ENCODE data around the gene C14orf93. TPM values are rescaled to one million over a fixed set of nuclear protein-coding genes. Genes with fewer than 3 reads are reported as not detected.

Gene C14orf93
- total RNA-seq: 14.0 to 15.1 TPM (median 14.9 TPM) in 3 replicates

DNA sequence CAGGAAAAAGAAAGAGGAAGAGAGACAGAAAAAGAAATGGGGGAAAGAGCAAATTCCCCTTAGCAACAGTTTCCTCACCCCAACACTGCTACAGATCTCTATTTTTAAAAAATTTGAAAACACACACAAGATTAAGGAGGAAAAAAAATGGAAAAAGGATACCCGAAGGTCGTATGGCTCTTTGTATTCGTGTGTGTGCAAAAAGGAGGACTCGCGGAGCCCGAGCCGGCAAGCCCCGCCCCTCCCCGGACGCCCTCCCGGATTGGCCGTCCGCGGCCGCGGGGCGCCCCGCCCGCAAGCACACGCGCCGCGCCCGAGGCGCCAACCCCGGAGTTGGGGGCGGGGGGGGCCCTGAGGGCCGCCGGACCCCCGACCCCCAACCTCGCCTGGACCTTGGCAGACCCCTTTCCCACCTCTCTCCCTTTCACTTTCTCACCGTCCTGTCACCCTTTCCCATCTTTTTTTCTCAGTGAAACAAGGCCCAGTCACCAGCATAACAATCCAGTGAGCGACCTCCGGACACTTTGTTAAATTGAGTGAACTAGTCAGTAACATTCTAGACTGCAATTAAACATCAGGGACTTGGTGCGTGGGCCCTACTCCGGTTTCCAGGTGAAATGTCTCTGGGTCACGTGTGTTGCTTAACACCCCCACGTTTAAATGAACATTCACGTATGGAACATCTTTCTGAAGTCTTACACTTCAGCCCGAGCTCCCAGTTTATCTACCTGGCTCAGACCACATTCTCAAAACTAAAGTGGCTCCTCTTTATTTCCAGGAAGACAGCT, at the start of gene C14orf93:
Gene C14orf93, minus strand, starts transcription at position 205 of the 788 bp plus-strand sequence. CDS start 11,120 bp downstream, outside the sequence.
- no peaks in the 10 kb centered on the region for H3K27me3 Mint-ChIP-seq (ENCODE audit: low read depth)
- H3K27ac Mint-ChIP-seq: peak within 1 kb of the TSS; percentile 94
- H3K4me1 Mint-ChIP-seq: peaks cover 40% of the 10 kb centered on the region
- no peaks in the 10 kb centered on the region for H3K9me3 Mint-ChIP-seq
- peak; percentile 51 to 71 for DNase-seq (ENCODE audit: low spot score in 2 of 2, unreplicated experiment in 2 of 2)
- TF ChIP-seq, protein P1, sequence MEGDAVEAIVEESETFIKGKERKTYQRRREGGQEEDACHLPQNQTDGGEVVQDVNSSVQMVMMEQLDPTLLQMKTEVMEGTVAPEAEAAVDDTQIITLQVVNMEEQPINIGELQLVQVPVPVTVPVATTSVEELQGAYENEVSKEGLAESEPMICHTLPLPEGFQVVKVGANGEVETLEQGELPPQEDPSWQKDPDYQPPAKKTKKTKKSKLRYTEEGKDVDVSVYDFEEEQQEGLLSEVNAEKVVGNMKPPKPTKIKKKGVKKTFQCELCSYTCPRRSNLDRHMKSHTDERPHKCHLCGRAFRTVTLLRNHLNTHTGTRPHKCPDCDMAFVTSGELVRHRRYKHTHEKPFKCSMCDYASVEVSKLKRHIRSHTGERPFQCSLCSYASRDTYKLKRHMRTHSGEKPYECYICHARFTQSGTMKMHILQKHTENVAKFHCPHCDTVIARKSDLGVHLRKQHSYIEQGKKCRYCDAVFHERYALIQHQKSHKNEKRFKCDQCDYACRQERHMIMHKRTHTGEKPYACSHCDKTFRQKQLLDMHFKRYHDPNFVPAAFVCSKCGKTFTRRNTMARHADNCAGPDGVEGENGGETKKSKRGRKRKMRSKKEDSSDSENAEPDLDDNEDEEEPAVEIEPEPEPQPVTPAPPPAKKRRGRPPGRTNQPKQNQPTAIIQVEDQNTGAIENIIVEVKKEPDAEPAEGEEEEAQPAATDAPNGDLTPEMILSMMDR (IDR thresholded peaks at IDR 0.05; ENCODE audit: unreplicated experiment): no peak
- no peaks in the 10 kb centered on the region for H3K36me3 Mint-ChIP-seq
- H3K4me3 Mint-ChIP-seq: peak within 1 kb of the TSS; percentile 81

- DNase-seq (ENCODE audit: low spot score in 2 of 2, unreplicated experiment in 2 of 2): no peak
- peaks cover 39% of the 10 kb centered on the region for H3K4me1 Mint-ChIP-seq
- H3K27me3 Mint-ChIP-seq (ENCODE audit: low read depth): no peaks in the 10 kb centered on the region
- H3K36me3 Mint-ChIP-seq: peaks cover 20% of the 10 kb centered on the region
- peak overlapping the region; percentile 58 for H3K27ac Mint-ChIP-seq
- TF ChIP-seq, protein P1 (IDR thresholded peaks at IDR 0.05; ENCODE audit: unreplicated experiment): no peak
- no peak overlapping the region for H3K4me3 Mint-ChIP-seq
- no peaks in the 10 kb centered on the region for H3K9me3 Mint-ChIP-seq
Observed at GRCh38 chr14:23058654-23059504, 48.9 kb upstream of the C14orf93 start.

DNA sequence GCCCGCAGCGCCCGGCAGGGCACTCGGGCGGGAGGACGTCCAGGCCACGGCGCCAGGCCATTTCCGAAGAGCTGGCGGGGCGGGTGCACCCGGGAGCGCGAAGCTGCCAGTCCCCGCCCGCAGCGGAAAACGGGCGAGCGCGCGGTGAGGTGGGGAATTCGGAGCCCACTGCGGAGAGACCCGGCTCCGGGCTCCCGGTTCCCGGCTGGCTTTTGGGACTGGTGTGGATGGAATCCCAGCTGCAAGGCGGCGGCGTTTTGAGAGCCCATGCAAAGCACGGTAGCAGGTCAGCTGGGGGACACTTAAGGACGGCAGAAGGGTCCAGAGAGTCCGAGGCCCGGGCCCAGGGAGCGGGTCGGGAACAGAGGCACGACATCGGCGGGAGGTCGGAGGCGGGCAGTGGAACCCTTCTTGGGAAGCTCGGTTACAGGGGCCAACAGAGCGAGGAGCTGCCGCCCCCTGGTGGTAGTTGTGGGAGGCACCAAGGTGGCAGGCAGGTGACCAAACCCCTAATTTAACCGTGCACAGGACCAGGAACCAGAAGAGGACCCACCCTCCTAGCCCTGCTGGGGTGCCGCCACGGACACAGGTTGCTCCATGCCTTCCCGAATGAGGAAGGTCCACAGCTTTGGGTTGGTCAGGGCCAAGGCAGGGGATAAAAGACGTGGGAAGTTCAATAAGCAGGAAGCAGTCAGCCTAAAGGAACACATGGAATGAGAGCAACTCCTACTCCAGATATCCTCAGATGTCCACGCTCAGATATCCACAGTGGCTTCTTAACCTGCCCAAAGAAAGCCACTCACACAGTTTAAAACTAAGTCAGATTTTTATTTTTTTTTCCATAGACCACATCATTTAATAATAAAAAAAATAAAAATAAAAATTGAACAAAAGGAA, 48.1 kb upstream of the C14orf93 start:
- Mint-ChIP-seq H3K27ac (peak overlapping the region; percentile 95), H3K36me3 (peaks cover 13% of the 10 kb centered on the region), H3K4me1 (peaks cover 30% of the 10 kb centered on the region), H3K27me3 (ENCODE audit: low read depth) (no peaks in the 10 kb centered on the region), H3K9me3 (no peaks in the 10 kb centered on the region), H3K4me3 (peak overlapping the region; percentile 84)
- TF ChIP-seq, protein P1 (IDR thresholded peaks at IDR 0.05; ENCODE audit: unreplicated experiment): peak; percentile 99
- DNase-seq (ENCODE audit: low spot score in 2 of 2, unreplicated experiment in 2 of 2): peak; percentile 78 to 96

DNA sequence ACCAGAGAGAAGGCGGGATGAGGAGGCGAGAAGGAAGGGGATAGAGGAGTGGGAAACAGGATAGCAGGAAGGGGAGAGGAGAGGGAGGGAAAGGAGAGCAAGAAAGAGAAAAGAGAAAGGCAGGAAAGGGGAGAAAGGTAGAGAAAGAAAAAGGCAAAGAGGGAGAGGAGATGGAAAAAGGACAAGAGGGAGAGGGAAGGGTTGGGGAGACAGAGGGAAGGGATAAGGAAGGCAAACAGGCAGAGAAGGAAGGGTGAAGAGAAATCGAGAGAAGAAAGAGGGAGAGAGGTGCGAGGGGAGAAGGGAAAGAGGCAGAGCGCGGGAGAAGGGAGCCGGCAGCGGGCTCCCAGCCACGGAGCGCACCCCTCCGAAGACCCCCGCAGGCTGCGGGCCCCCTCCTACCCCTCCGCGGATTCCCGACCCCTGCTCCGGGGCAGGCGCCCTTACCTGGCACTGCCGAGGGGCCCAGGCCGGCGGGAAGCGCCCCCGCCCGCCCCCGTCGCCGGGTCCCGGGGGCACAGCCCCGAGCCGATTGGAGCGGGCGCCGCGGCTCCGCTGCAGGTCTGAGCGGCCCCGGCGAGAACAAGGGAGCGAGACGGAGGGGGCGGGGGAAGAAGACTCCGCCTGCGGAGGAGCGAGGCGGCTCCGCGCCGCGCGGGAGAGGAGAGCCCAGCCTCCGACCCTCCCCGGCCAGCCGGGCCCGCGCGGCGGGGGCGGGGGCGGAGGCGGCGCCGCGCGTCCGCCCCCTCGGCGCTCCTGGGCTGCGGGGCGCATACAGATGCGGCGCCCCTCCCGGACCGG, 47.2 kb upstream of the C14orf93 start, which contains the start of gene CDH24:
Gene CDH24, minus strand, starts transcription at position 565 of the 801 bp plus-strand sequence. CDS start 1,787 bp downstream, outside the sequence.
- Mint-ChIP-seq H3K36me3 (peaks cover 8% of the 10 kb centered on the region), H3K27me3 (ENCODE audit: low read depth) (no peaks in the 10 kb centered on the region), H3K9me3 (no peaks in the 10 kb centered on the region), H3K4me1 (peaks cover 21% of the 10 kb centered on the region), H3K4me3 (peak within 1 kb of the TSS; percentile 84), H3K27ac (peak within 1 kb of the TSS; percentile 95)
- TF ChIP-seq, protein P1 (IDR thresholded peaks at IDR 0.05; ENCODE audit: unreplicated experiment): no peak
- DNase-seq (ENCODE audit: low spot score in 2 of 2, unreplicated experiment in 2 of 2): peak; percentile 72 to 82
